Glomerular visceral epithelial cell (primary cell): ENCODE data around the gene FBXO45.
"Not testable (repeated sequence)": the region's sequence is repeated elsewhere in the genome, so short reads cannot be mapped to it uniquely, and the experiment has no call there.

Experiments
- DNase-seq: peaks from one replicate; pipeline ENCODE4 v3.0.0-alpha.2; 2016; ENCODE audit errors: extremely low spot score

FBXO45 gene

DNA sequence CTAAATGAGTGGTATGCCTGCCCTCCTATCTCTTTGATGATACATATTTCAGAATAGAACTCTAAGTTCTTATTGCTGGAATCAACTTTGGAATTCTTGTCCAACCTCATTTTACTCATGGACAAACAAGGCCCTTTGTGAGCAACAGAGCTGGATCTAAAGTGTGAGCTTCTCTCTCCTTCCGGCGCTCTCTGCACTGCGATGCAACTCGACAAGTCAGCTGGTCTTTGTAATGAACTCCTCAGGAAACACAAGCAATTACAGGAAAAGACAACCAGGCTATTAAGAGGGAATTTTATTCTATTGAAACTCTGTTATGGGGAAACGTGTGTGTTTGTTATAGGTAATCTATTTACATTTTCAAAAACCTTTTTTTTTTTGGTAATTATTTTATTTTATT lies 50.8 kb downstream of the FBXO45 start:
- no peak for DNase-seq

DNA sequence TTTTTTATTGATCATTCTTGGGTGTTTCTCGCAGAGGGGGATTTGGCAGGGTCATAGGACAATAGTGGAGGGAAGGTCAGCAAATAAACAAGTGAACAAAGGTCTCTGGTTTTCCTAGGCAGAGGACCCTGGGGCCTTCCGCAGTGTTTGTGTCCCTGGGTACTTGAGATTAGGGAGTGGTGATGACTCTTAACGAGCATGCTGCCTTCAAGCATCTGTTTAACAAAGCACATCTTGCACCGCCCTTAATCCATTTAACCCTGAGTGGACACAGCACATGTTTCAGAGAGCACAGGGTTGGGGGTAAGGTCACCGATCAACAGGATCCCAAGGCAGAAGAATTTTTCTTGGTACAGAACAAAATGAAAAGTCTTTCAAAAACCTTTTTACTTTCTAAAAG lies 51.2 kb downstream of the FBXO45 start:
- DNase-seq = not testable (repeated sequence)

DNA sequence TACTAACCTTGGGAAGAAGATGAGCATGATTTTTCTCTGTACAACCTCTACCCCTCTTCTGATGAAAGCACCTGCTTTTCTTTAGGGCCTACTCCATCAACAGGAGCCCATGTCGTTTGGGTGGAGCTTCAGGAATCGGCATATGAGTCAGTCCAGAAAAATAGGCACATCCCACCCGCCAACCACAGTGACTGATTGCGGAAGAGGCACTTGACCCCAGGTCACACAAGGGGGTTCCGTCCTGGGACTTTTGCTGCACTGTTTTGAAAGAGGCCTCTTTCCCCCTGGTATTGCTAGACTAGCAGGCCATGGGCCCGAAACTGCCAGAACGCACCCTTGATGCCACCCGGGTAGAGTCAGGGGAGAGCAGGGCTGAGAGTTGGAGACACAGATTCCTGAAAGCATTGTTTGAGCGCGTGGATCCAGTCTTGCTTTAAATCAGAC lies 51.7 kb downstream of the FBXO45 start:
- DNase-seq = no peak

DNA sequence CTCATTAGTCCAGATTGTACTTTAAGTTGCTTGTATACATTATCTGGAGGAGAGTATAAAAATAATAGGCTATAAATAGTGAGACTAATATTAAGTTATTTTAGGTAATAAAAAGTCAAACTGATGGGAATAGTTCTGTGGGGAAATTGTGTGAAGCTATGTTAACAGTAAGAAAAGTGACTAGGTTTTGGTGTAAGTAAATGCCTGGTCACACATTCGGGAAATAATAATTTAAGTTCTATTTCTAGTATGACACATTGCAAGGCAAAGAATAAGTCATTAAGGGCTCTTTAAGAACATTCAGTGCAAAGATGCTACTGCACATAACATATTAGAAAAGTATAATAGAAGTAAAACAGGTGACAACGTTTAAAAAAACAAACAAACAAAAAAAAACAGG lies 52.2 kb downstream of the FBXO45 start:
- no peak for DNase-seq

DNA sequence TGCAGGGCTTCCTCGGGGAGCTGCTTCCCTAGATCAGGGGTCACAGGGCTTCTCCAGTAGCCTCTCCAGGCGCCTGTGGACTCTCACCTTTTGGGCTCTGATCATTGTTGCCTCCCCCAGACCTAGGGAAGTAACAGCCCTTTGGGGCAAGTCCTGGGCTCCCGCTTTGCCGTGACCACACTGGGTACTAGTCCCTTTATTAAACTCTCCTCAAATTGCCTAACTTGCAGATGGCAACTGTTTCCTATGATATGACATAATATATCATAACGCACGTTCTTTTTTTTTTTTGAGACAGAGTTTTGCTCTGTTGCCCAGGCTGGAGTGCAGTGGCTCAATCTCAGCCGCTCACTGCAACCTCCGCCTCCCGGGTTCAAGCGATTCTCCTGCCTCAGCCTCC lies 53.2 kb downstream of the FBXO45 start:
- no peak for DNase-seq

DNA sequence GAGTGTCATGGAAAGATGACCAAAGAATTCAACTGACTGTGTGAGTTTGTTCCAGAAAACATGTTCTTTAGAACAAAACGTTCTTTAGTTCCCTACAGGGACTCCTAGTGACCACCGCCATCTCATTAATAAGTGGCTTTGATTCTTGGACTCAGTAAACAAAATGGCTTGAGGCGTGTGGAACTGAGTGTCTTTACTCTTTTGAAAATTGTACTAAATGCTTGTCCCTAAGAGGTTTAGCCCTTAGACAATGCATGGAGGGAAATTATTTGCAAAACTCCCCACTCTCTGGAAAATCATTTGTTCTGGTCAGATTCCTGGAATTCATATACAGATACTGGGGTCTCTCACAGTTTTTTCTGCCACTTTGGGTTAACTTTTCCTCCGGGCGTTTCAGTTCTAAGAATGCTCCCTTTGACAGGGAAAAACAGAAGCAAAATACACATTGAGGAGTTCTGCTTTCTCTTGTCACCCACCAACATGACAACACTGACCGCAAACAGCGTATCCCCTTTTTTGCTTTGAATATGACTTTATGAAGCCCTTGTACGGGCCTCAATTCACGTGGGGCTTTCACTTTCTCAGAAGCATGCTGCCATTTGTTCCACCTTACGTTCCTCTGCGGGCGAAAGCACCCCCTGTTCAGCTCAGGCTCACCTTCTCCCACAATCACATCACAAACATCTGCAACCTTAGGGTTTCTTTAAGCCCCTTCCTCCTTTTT lies 55.8 kb downstream of the FBXO45 start:
- DNase-seq = no peak

DNA sequence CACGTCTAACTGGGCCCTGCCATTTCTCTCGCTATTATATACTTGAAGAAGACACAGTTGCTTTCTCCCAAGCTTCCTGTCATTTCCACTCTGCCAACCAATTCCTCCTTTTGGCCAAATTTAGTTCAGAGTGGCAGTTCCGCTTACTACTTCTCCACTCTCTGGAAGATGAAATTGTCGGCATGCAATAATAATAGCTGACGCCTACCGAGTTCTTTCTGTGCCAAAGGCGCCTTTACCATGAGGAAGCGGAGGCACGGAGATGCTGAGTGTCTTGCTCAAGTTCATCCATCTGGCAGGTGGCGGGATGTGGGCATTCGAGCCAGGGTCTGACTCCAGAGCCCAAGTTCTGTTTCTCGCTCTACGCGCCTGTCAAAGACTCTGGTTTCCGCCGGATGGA lies 56.4 kb downstream of the FBXO45 start:
- no peak for DNase-seq

DNA sequence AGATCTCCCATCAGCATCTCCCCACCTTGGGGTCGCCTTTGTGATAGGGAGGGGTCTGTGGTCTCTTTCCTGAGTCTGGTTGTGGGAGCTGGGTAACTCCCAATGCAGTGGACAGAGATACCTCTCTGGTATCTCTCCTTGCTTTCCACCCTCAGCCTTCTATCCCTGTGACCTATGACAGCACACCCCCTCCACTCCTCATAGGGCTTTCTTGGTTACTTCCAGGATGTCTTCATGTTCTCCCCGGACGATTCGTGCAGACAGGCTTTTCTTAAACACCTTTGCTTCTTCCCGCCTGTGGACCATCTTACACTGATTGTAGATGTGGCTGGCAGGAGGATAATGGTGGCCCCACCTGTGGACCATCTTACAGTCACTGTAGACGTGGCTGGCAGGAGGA lies 56.9 kb downstream of the FBXO45 start:
- no peak for DNase-seq

DNA sequence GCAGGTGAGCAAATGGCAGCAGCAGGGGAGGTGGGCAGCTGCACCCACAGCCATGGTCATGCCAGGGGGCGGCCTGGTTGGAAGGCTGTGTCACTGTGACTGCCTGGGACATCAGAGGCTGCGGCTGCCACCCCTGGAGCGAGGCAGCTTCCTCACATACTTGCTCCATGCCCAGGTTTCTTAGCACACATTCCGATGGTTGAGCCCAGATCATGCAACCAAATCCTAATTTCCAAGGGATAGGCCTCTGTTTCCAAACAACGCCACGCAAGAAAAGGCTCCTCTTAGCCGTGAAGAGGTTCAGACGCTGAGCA lies 59.4 kb downstream of the FBXO45 start:
- no peak for DNase-seq

DNA sequence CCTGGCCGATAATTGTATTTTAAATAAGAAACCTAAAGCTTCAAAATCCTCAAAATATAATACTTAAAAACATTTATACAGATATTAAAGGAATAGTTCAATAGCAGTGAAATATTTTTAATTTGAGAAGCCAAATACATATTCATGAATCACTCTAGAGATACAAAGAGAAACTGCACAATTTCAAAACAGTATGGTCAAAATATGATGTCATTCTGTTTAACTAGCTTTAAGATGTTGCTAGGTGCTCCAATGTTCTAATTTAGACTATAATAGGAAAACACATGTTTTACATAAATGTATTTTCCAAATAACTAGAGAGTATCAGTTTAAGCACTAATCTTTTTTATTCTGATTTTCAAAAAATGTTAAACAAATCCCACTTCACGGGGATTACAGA lies 60.8 kb downstream of the FBXO45 start:
- no peak for DNase-seq

DNA sequence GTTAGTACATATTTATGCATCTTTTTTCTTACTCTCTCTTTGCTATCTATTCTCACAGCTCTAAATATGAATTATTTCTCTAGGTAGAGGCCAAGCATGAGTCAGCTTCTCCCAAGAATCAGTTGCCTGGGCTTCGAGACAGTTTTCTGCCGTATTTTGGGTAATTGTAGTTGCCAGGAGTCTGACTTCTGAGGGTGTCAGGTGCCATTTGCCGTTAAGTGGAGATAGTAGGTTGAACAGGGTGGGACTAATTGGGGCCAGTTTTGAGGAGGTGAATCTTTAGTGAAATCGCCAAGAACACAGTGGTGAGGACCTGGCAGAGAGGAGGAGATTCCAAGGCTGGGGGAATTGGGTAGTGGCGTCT lies 63.2 kb downstream of the FBXO45 start:
- no peak for DNase-seq

DNA sequence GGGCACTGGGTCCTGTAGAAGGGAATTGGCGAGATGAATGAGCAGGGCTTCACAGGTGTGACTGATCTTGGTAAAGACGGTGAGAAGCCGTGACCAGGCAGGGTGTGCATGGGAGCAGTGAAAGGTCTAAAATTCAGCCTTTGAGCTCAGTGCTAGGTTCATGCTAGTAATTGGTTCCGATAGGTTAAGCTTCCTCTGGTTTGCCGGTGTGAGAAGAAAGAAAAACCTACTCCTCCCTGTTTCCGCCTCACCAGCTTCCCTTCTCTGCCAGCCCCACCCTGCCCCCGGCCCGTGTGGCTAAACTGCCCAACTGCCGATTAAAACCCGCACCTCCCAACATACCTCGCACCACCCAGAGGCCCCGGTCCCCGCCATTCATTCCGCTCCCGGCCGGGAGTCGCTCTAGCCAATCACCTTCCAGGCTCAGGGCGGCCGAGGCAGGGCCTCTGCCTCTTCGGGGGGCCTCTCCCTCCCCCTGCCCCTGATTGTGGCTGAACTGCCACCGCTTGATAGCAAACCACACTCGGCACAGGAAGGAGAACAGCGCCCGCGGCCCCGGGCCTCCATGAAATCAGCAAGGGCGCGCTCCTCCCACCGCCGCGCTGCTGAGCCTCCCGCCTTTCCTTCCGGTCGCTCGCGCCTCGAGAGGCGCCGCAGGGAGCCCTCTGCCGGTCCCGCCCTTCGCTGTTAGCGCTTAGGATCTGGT lies 63.7 kb downstream of the FBXO45 start:
- DNase-seq = peak; percentile 81

DNA sequence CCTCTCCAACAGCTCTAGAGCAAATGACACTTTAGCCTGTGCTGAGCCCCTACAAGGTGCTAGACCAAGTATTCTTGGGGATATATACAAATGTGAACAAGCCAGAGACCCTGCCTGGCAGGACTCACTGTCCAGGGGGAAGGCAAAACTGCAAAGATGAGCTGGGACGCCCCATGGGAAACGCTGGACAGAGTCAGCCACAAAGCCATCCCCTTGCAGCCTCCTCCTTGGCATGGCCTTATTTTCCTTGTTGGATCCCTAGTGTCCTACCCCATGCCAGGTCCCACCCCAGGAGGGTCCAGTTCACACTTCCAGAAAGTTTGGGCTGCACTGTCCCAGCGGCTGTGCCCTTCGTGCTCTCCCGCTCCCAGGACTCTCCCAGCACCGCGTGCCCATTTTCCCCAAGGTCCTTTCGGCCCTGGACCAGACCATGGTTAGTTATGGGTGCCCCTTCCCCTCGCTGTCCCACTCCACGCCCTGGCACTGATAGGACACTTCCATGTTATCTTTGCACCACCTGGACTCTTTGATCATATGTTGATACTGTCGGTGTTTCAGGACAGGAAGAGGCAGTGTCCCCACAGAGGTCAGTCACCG lies 65.2 kb downstream of the FBXO45 start:
- no peak for DNase-seq

DNA sequence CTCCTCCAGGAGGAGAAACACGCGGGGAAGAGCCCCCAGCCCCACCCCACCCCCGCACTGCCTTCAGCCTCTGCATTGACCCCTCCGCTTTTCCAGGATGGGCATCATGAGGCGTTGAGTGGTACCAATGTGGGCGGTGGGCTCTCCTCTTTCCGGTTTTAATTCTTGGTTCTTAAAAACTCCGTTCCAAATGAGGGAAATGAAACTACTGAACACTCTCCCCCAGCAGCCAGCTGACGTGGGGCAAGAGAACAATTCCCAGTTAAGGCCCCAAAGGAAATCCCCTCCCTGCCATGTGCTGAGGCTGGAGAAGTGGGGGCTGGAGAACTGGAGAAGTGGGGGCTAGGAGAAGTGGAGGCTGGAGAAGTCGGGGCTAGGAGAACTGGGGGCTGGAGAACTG lies 65.8 kb downstream of the FBXO45 start:
- no peak for DNase-seq

DNA sequence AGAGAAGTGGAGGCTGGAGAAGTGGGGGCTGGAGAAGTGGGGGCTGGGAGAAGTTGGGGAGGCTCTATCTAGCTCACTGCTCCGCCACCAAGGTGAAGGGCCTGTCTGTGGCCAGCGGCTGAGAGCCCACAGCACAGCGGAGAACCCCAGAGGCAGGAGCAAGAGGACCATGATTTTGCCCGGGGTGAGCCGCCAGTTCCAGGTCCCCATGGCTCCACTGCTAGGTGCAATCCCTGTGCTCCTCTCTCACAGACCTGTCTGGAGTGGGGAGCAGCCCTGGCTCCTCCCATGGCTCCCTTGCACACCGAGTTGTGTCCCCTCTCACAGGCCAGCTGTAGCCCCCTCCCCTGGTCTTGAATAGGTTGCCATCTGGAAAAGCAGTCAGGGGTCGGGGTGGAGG lies 66.4 kb downstream of the FBXO45 start:
- DNase-seq = no peak

DNA sequence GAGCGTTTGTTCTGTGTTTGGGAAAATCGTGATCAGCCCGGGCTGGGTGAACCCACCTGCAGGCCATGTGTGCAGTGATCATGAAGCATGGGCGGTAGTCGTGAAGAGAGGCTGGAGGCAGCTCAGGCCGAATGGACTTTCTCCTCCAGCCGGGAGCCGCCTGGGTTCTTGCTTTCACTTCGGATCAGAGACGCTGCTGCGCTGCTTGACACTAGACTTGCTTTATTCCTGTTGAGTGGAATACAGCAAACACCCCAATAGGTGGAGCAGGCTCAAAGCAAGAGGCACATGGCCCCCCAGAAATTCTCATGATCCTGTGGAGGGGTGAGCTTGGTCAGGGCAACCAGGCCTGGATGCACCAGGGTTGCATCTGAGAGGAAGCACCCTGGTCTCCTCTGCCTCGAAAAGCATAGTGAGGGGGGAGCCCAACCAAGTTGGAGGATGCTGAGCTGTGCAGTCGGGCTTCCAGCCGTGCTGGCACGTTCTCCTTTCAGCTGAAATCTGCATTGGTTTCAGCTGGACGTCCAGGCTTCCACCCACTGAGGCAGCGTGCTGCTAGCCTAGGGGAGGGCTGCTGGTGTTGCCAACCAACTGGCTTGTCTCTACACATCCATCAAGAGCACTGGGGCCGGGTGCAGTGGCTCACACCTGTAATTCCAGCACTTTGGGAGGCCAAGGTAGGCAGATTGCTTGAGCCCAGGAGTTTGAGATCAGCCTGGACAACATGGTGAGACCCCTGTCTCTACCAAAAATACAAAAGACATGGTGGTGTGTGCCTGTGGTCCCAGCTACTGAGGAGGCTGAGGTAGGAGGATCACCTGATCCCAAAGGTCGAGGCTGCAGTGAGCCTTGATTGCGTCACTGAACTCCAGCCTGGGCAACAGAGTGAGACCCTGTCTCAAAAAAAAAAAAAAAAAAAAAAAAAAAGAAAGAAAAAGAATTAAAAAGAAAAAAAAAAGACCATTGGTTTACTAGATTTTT lies 68.2 kb downstream of the FBXO45 start:
- no peak for DNase-seq

DNA sequence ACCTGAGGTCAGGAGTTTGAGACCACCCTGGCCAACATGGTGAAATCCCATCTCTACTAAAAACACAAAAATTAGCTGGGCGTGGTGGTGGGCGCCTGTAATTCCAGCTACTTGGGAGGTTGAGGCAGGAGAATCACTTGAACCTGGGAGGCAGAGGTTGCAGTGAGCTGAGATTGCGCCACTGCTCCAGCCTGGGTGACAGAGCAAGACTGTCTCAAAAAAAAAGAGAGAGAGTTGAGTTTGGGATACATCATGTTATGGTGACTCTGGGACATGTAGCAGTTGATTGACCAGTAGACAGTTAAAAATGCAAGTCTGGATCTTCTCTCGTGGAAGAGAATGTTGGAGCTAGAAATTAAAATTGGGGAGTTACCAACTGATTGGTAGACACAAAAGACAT lies 69.5 kb downstream of the FBXO45 start:
- not testable (repeated sequence) for DNase-seq
